Mucosa of gallbladder (tissue), 1 donor: Measurements from ENCODE around the gene GPR183. TPM values are rescaled to one million over a fixed set of nuclear protein-coding genes. Genes with fewer than 3 reads are reported as not detected.
A peak's percentile ranks its signal among the peaks of the same experiment; 100 is the strongest.

Experiments
- DNase-seq: peaks from one replicate; pipeline ENCODE4 v3.0.0-alpha.2; 2020; ENCODE audit warnings: low spot score
- total RNA-seq: library from RNA; stranded (reverse); gene quantifications from one replicate; pipeline ENCODE4 v1.2.1, GENCODE V29; 2021
- donor health status: DM: no; HTN: no; CAD: no.

Gene GPR183
- 11.7 TPM for total RNA-seq

DNA sequence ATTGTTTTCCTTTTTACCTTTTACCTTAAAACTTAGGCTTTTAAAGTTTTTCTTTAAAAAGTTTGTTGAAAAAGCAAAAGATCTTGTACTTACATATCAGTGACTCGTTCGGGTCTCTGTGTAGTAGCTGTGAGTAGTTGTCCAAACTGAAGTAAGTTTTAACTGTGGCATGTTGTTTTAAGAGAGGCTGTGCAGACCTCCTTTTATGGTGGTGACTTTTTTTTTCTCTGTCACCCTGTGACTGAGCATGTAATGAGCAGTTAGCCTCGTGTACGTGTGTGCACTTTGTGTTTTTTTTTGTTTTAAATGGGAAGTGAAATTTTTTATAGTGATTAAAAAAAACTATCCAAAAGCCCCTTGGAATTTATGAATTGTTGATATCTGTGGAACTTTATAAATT lies at the start of gene GPR183:
TSS of gene GPR183 (minus strand) at position 153 of the 400 bp plus-strand sequence. CDS start 11,254 bp downstream, outside the sequence.
- DNase-seq = peak; percentile 29

DNA sequence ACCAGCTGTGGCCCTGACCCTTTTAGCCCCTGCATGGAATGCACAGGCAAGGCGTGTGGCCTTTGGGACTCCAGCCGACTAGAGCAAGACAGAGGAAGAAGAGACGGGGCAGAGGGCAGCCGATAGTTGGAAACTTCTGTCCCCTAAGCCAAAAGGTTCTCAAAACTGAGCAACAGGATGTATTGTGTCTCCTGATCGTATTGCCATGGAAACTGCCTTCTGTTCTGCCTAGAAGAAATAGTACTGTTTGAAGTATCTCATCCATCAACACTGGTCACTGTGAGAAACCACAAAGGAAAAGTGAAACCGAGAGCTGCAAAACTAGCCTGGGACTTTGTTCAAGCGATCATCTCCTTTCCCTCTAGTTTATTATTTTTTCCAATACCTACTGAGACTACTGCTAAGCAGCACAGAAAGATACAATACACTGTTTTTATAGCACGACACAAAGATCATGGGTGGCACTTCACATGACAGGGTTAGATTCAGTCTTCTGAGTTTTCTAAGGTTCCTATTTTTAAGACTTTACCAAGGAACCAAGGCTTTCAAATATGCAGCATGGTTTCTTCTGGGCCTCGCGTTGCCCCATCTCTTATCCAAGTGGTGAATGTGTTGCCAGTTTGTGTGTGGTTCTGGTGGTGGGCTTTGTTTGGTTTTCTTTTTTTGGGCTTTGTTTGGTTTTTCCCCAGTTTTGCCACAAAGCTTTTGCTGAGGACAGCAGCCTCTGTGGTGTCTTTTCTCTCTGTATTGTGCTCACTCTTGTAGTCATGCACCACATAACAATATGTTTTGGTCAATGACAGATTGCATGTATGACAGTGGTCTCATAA lies 49.3 kb upstream of the GPR183 start:
- peak; percentile 44 for DNase-seq

GRCh38 chr13:99356012-99356261 lies 48.7 kb upstream of the GPR183 start:
- no peak for DNase-seq

- DNase-seq = no peak
Measured at GRCh38 chr13:99355267-99356011, 48.2 kb upstream of the GPR183 start.

DNA sequence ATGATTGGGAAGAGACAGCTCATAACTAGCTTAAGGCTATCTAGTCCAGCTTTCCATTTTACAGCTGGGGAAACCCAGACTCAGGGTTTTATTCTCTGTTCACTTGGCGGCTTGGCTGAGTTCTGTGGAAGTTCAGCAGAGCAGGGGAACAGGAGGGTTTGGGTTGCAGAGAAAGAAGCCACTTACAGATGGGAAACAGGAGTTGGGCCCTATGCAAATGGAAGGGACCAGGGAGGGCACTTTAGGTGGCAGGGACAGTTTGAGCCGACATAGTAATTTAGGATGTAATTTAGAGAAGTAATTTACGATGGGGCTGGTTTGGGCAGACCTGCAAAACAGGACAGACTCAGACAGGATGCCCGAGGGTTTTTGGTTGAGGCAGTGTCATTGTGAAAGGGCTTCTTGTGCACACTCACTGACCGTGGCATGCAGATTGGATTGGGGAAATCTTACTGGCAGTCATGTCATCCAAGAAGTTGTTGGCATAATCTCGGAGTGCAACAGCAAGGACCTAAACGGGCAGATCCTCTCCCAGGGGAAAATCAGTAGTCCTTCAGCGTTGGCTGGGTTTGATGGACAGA lies 47.3 kb upstream of the GPR183 start:
- no peak for DNase-seq

GRCh38 chr13:99353836-99354235 lies 46.6 kb upstream of the GPR183 start:
- no peak for DNase-seq

- no peak for DNase-seq
Measured at GRCh38 chr13:99353246-99353600, 46.0 kb upstream of the GPR183 start.

DNA sequence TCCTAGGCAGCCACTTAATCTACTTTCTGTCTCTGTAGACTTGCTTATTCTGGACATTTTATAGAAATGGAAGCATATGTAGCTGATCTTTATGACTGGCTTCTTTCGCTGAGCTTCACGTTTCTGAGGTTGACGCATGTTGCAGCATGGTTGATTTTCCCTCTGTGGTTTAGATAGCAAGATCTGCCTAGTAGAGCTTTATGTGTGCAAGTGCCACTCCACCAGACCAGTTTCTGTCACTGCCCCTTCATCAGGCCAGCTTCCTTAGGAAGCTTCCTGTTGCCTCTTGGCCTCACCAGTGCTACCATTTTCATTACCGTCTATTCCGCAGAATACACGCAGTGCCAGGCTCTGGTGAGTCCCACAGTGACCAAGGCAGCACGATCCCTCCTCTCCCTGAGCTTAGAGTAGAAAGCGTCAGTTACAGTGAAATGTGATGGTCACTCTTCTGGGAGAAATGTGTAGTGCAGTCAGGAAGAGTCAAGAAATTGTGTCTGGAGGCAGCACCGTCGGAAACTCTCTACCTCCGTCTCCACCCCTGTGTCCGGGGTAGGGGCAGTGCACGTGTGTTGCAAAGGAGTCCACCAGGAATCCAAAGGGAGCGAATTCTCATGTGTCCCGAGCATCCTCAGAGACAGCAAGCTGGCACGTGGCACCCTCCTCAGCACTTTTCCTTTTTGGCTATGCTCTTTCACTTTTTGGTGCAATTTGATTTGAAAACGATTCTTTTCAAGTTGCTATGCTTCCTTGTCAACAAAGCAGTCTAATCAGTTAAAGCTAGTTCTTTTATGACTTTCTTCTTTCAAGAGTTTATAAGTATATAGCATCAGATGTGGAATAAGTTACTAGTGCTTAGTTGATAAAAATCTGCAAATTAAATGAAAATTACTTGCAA lies 45.4 kb upstream of the GPR183 start:
- no peak for DNase-seq

- DNase-seq = no peak
Measured at GRCh38 chr13:99351772-99352171, 44.6 kb upstream of the GPR183 start.

DNA sequence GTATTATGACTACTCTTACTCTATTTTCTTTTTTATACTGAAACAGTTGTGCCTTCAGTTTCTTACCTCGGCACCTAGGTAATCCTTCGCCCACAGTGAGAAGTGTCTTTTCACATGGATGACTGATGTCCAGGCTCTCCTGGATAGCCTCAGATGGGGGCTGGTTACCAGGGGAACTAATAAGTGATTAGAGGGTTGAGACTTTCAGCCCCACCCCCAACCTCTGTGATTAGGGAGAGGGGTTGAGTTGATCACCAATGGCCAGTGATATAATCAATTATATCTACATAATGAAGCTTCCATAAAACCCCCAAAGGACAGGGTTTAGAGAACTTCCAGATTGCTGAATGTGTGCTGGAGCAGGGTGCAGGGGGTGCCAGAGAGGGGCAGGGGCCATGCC lies 43.0 kb upstream of the GPR183 start:
- no peak for DNase-seq

GRCh38 chr13:99347911-99348451 lies 40.8 kb upstream of the GPR183 start:
- no peak for DNase-seq

DNA sequence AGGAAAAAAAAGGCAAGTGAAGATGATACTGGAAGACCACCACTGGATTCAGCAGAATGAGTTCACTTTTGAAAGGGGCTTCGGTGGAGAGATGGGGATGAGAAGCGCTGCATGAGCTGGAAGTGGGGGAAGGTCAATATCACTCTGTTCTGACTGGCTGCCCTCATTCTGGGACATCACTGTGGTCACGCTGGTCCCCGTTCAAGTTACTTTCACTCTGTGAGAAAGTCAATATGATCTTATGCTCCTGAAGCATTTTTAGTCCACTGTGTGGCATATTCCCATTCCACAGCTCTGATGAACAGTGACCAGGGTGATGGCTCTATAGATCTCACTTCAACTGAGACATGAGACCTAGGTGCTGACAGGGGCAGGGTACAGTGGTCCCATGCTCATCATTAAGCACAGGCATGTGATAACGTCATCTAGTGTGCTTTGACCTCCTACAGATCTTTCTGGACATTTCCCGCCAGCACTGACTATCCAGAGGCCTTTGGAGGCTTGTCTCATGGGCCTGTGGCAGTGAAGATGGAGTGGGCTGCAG lies 40.2 kb upstream of the GPR183 start:
- DNase-seq = no peak

DNA sequence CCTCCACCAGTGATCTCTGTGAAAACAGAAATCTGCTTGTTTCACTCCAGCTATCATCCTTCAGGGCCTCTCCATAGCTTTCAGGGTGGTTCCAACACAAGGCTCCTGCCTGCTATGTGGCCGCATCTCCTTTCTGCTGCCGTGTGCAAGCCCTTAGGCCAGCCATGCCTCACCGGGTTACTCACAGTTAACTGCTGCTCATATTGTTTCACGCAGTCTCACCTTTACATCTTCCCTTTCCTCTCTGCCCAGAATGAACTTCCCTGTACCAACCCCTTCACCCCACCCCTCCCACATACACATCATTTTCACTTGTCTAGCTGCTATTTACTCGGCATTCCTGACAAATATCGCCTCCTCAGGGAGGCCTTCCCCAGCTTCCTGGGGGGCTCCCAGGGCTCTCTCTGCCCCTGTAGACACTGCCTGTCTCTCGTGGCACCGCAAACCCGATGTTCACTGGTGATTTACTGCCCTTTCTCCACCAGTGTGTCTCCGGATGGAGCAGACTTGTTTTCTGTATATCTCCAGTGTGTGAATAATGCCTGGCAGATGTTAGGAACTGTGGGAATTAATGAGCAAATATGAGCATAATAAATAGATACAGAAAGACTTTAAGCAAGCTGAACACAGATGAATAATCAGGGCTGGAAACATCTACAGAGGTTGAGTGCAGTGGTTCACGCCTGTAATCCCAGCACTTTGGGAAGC lies 39.3 kb upstream of the GPR183 start:
- DNase-seq = no peak

DNA sequence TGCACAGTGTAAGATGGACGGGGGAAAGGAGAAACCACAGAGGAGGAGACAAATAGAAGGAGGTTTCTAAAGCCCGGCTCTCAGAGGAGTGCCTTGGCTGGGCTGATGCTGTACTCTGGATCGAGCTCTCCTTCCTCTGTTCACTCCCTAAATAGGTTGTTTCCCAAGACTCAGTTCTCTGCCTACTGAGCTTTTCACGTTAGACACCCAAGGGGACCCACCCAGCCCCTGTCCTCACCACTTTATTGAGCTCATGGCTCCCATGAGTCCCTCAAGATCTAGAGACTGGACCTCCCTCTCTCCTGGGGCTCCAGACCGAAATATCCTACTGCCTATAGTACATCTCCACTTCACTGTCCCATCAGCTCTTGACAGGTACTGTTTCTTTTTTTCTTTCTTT lies 38.1 kb upstream of the GPR183 start:
- DNase-seq = no peak

DNA sequence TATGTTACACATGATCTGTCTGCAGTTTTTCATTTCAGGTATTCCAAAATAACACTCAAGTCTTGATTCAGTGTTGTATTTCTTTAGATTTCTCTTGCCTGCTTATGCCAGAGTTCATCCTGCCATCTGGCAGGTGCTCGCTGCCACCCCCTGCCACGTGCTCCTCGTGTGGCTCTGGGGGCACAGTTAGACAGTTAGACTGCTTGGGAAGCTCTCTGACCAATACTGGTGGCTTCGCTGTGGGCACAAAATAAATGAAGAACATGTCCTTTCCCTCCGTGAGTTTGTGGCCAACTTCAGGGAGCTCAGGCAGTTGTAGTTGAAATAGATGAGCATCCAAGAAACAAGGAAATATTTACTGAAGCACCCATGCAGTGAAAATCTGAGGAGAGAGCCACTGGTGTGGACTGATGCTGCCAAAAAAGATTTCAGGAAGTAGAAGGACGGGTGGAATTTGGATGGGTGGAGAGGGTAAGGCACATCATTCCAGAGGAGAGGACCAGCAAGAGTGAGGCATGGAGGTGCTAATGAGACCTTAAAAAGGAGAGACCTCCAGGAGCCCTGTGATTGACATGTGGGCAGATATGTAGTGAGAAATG lies 37.5 kb upstream of the GPR183 start:
- no peak for DNase-seq

GRCh38 chr13:99342723-99343315 lies 35.6 kb upstream of the GPR183 start:
- DNase-seq = no peak

DNA sequence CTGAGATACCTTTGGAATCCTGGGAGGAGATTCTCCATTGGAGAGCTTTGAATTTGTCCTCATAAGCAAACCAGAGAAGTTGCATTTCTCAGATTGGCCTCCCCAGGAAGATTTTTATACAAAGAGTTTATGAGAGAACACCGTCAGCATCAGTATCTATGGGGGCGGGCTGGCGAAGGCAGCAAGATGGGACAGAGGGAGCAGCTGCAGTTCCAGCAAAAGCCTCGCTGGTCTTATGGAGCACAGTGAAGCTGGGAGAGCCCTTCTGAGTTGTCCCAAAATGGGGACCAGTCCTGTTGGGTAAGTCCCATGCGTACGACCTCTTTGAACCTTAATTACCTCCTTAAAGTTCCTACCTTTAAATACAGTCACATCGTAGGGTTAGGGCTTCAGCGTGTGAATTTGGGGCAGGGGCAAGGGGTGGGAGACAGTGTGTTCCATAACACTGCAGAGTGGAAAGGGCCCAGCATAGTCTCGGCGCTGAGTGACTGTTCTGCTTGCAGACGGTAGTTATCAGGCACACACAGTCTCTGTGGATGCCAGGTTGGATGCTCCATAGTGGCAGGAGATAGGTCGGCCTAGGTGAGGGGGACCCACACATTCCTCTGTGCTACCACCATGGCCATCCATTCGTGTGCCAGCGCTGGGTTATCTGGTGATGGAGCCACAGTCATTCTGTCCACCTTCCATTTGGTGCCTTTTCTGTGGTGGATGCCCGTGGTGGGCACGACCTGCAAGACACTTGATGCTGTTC lies 34.9 kb upstream of the GPR183 start:
- no peak for DNase-seq

DNA sequence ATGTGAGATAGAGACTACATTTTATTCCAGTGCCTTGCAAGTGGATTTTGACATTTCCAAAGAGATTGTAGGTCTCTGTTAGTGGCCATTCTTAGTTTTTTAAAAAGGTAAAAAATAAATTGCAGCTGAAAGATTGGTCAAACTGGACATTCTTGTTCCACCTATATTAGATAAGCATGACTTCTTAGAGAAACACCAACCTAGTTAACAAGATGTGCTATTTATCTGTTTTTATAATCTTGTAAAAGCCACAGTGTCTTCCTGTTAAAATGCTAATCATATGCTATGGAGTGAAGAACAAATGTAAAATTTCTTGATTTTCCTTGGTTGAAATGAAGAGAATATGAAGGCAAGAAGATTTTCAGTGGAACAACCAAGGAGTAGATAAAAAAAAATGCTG lies 33.4 kb upstream of the GPR183 start:
- DNase-seq = no peak

GRCh38 chr13:99339736-99340397 lies 32.7 kb upstream of the GPR183 start:
- peak; percentile 70 for DNase-seq
